ENCODE data around the gene WBP11.

WBP11 gene

DNA sequence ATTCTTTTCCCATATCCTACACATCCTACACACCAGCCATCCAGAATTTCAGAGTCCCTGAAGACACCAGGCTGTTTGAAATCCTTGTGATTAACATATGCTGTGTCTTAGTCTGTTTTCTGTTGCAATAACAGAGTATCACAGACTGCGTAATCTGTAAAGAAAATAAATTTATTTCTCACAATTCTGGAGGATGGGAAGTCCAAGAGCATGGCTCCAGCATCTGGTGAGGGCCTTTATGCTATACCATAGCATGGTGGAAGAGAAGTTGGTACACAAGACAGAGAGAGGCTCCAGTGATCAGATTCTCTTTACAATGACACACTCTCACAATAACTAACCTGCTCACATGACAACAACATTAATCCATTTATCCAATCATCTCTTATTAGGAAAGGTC, 36.0 kb upstream of the WBP11 start:
- Histone ChIP-seq H3K9me3 (ENCODE audit: low read length) (no peaks in the 10 kb centered on the region), H3K4me1 (ENCODE audit: insufficient read depth, low read length, severe bottlenecking) (no peaks in the 10 kb centered on the region), H3K27me3 (ENCODE audit: insufficient read depth, low read length) (no peaks in the 10 kb centered on the region; the same call in 1 of the 2 replicates), H3K9ac (ENCODE audit: low read length) (no peak overlapping the region), H3K79me2 (ENCODE audit: insufficient read depth, low read length) (no peaks in the 10 kb centered on the region), H3F3A (ENCODE audit: insufficient read depth, low read length) (no peaks in the 10 kb centered on the region), H3K4me2 (ENCODE audit: low read length) (no peak overlapping the region), H3K27ac (ENCODE audit: low read depth, low read length, poor library complexity, severe bottlenecking) (no peak overlapping the region), H3K36me3 (ENCODE audit: insufficient read depth, low read length) (no peaks in the 10 kb centered on the region), H4K20me1 (ENCODE audit: insufficient read depth, low read length) (no peaks in the 10 kb centered on the region), H2AFZ (ENCODE audit: low read length) (no peak overlapping the region), H3K9me2 (ENCODE audit: low read depth, low read length) (no peaks in the 10 kb centered on the region), H3K4me3 (ENCODE audit: low read depth, low read length, poor library complexity, severe bottlenecking) (no peak overlapping the region)
- no peak for TF ChIP-seq EZH2 (IDR thresholded peaks at IDR 0.05; ENCODE audit: borderline replicate concordance, low read length)
- TF ChIP-seq, protein P1, sequence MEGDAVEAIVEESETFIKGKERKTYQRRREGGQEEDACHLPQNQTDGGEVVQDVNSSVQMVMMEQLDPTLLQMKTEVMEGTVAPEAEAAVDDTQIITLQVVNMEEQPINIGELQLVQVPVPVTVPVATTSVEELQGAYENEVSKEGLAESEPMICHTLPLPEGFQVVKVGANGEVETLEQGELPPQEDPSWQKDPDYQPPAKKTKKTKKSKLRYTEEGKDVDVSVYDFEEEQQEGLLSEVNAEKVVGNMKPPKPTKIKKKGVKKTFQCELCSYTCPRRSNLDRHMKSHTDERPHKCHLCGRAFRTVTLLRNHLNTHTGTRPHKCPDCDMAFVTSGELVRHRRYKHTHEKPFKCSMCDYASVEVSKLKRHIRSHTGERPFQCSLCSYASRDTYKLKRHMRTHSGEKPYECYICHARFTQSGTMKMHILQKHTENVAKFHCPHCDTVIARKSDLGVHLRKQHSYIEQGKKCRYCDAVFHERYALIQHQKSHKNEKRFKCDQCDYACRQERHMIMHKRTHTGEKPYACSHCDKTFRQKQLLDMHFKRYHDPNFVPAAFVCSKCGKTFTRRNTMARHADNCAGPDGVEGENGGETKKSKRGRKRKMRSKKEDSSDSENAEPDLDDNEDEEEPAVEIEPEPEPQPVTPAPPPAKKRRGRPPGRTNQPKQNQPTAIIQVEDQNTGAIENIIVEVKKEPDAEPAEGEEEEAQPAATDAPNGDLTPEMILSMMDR (IDR thresholded peaks at IDR 0.05; ENCODE audit: low read length) = no peak

DNA sequence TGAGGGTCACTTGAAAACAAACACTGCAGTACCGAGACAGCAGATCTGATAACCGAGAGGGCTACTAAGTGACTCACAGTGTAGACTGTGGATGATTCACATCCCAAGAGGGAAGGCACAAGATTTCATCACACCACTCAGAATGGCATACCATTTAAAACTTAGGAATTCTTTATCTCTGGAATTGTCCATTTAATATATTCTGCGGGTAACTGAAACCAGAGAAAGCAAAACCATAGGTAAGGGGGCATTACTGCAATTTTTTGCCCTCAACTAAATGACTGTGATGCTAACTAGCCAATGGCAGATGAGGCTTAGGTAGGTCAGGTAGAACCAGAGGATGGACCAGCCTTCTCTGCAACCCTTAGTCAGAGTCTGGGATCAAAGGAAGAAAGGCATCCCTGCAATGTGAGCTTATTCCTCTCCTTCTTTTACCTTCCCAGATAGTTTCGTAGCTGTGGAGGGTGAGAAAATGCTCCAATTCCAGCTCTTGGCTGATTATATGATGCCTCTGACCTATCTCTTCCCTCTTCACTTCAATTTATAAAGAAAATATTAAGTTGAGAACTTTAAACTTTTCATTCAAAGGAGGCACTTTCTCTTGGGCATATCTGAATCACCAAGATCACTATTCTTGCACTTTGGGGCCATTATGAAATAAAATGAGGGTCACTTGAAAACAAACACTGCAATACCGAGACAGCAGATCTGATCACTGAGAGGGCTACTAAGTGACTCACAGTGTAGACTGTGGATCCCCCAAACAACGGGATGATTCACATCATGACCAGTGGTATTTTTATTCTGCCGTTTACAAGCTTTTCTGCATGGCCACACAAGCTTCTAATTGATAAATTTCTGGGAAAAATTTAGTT, 33.3 kb upstream of the WBP11 start:
- no peaks in the 10 kb centered on the region for H3K36me3 ChIP-seq (ENCODE audit: insufficient read depth, low read length)
- TF ChIP-seq, protein P1 (IDR thresholded peaks at IDR 0.05; ENCODE audit: low read length) = no peak
- no peak for TF ChIP-seq EZH2 (IDR thresholded peaks at IDR 0.05; ENCODE audit: borderline replicate concordance, low read length)
- H3K4me1 ChIP-seq (ENCODE audit: insufficient read depth, low read length, severe bottlenecking) = no peaks in the 10 kb centered on the region
- no peak overlapping the region for H2AFZ ChIP-seq (ENCODE audit: low read length)
- no peaks in the 10 kb centered on the region; the same call in 1 of the 2 replicates for H3K27me3 ChIP-seq (ENCODE audit: insufficient read depth, low read length)
- H3K9me2 ChIP-seq (ENCODE audit: low read depth, low read length) = no peaks in the 10 kb centered on the region
- H3K9ac ChIP-seq (ENCODE audit: low read length) = no peak overlapping the region
- H3F3A ChIP-seq (ENCODE audit: insufficient read depth, low read length) = no peaks in the 10 kb centered on the region
- H3K4me2 ChIP-seq (ENCODE audit: low read length) = no peak overlapping the region
- no peaks in the 10 kb centered on the region for H3K79me2 ChIP-seq (ENCODE audit: insufficient read depth, low read length)
- no peak overlapping the region for H3K4me3 ChIP-seq (ENCODE audit: low read depth, low read length, poor library complexity, severe bottlenecking)
- H3K9me3 ChIP-seq (ENCODE audit: low read length) = no peaks in the 10 kb centered on the region
- H4K20me1 ChIP-seq (ENCODE audit: insufficient read depth, low read length) = no peaks in the 10 kb centered on the region
- H3K27ac ChIP-seq (ENCODE audit: low read depth, low read length, poor library complexity, severe bottlenecking) = no peak overlapping the region

DNA sequence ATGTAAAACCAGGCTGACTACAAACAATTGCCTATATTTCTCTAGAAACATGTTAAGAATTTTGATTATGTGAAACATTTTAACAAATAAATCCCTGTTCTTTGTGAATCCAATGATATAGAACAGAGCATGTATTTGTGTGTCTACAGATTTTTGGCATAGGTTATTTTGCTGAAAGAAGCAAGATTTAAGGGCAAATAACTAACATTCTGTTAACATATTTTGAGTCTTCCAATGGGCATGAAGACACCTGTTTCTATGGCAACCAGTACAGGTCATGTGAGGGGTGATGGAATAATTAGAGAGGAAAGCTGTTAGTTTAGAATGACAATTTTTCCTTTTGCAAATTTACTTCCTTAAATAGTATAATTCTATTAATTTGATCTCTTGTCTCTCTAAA, 31.2 kb upstream of the WBP11 start:
- no peak overlapping the region for H2AFZ ChIP-seq (ENCODE audit: low read length)
- no peak overlapping the region for H3K4me2 ChIP-seq (ENCODE audit: low read length)
- TF ChIP-seq, protein P1 (IDR thresholded peaks at IDR 0.05; ENCODE audit: low read length) = no peak
- no peak for TF ChIP-seq EZH2 (IDR thresholded peaks at IDR 0.05; ENCODE audit: borderline replicate concordance, low read length)
- H3F3A ChIP-seq (ENCODE audit: insufficient read depth, low read length) = no peaks in the 10 kb centered on the region
- no peaks in the 10 kb centered on the region for H4K20me1 ChIP-seq (ENCODE audit: insufficient read depth, low read length)
- H3K9me2 ChIP-seq (ENCODE audit: low read depth, low read length) = no peaks in the 10 kb centered on the region
- H3K27me3 ChIP-seq (ENCODE audit: insufficient read depth, low read length) = no peaks in the 10 kb centered on the region; the same call in 1 of the 2 replicates
- H3K9me3 ChIP-seq (ENCODE audit: low read length) = no peaks in the 10 kb centered on the region
- no peaks in the 10 kb centered on the region for H3K4me1 ChIP-seq (ENCODE audit: insufficient read depth, low read length, severe bottlenecking)
- H3K4me3 ChIP-seq (ENCODE audit: low read depth, low read length, poor library complexity, severe bottlenecking) = no peak overlapping the region
- no peak overlapping the region for H3K27ac ChIP-seq (ENCODE audit: low read depth, low read length, poor library complexity, severe bottlenecking)
- no peaks in the 10 kb centered on the region for H3K79me2 ChIP-seq (ENCODE audit: insufficient read depth, low read length)
- H3K9ac ChIP-seq (ENCODE audit: low read length) = no peak overlapping the region
- H3K36me3 ChIP-seq (ENCODE audit: insufficient read depth, low read length) = no peaks in the 10 kb centered on the region

Data from OCI-LY1 (cell line).